Uterus (tissue), 2 donors: Measurements from ENCODE around the gene KRTAP1-3.

Experiments used
- CTCF ChIP-seq, 4 experiments: fragments of 200-600 bp in 2 of 4; fragments of 450-650 bp in 2 of 4; sonication (generic) in 2 of 4; IDR thresholded peaks; one replicate each; pipeline ENCODE4 v1.5.1; 2016 to 2019; ENCODE audit warnings: antibody characterized with exemption in 4 of 4, mild to moderate bottlenecking in 2 of 4, moderate library complexity in 1 of 4
- POLR2A ChIP-seq, 2 donors: fragments of 450-650 bp; IDR thresholded peaks; one replicate each; pipeline ENCODE4 v1.6.1; 2016; ENCODE audit warnings: antibody characterized with exemption in 2 of 2, mild to moderate bottlenecking in 1 of 2, moderate library complexity in 1 of 2

GRCh38 chr17:41009936-41010335 is 24.7 kb downstream of the KRTAP1-3 start:
- TF ChIP-seq POLR2A (IDR thresholded peaks at IDR 0.05): no peak
- no peak for TF ChIP-seq CTCF (IDR thresholded peaks at IDR 0.05)
